Tibial artery (tissue), 4 donors: ENCODE results near the gene C6orf89.

Source experiments
- DNase-seq, 2 donors: peaks; one replicate each; pipeline ENCODE4 v3.0.0-alpha.2; 2019
- H3K27ac ChIP-seq, 2 donors: fragments of 200-600 bp; sonication (generic) in 1 of 2; 1 replicate in 1 of 2; 2 replicates in 1 of 2; pipeline ENCODE4 v1.5.1; 2018 to 2019; ENCODE audit warnings: mild to moderate bottlenecking in 1 of 2
- H3K27me3 ChIP-seq, 2 donors: fragments of 200-600 bp; sonication (generic) in 1 of 2; one replicate each; pipeline versions ENCODE4 v1.5.1 to v1.6.0; 2016 to 2019
- H3K36me3 ChIP-seq, 3 donors: fragments of 200-600 bp; sonication (generic) in 2 of 3; one replicate each; pipeline ENCODE4 v1.5.1; 2016 to 2019; ENCODE audit warnings: mild to moderate bottlenecking in 2 of 3
- H3K4me1 ChIP-seq, 4 donors: fragments of 200-600 bp; sonication (generic) in 2 of 4; 1 replicate in 3 of 4; 2 replicates in 1 of 4; pipeline ENCODE4 v1.5.1; 2016 to 2019
- H3K4me3 ChIP-seq, 2 donors: fragments of 200-600 bp; sonication (generic) in 1 of 2; 1 replicate in 1 of 2; 2 replicates in 1 of 2; pipeline ENCODE4 v1.5.1; 2018 to 2019; ENCODE audit warnings: mild to moderate bottlenecking in 2 of 2
- H3K9me3 ChIP-seq, 3 donors: fragments of 200-600 bp; sonication (generic) in 1 of 3; one replicate each; pipeline ENCODE4 v1.5.1; 2016 to 2019
- CTCF ChIP-seq, 2 experiments: fragments of 200-600 bp in 1 of 2; fragments of 450-650 bp in 1 of 2; IDR thresholded peaks; one replicate each; pipeline ENCODE4 v1.5.1; 2017 to 2019; ENCODE audit warnings: antibody characterized with exemption in 2 of 2, mild to moderate bottlenecking in 1 of 2, moderate library complexity in 1 of 2
- intact Hi-C: fragments of 100-400 bp; cut with DNase I; formaldehyde crosslinking; loops from one replicate; pipeline ENCODE4 v1.15.0; 2023; ENCODE audit warnings: low total_unique reads

C6orf89 gene

GRCh38 chr6:36926708-36927513 is 41.2 kb downstream of the C6orf89 start:
- peaks cover 0 to 20% (median 15%) of the 10 kb centered on the region in 4 donors for H3K4me1 ChIP-seq
- peak overlapping the region in 1 of 2 donors; percentile 23 for H3K27ac ChIP-seq
- no peaks in the 10 kb centered on the region for H3K27me3 ChIP-seq
- no peak overlapping the region for H3K4me3 ChIP-seq
- DNase-seq: no peak
- intact Hi-C loops: no loop called here
- H3K9me3 ChIP-seq: no peaks in the 10 kb centered on the region
- no peak for TF ChIP-seq CTCF (IDR thresholded peaks at IDR 0.05)
- H3K36me3 ChIP-seq: peaks cover 10 to 38% (median 28%) of the 10 kb centered on the region in 3 donors

GRCh38 chr6:36927691-36928546 is 42.2 kb downstream of the C6orf89 start:
- Histone ChIP-seq H3K27me3 (no peaks in the 10 kb centered on the region), H3K4me1 (peaks cover 0 to 20% (median 16%) of the 10 kb centered on the region in 4 donors), H3K27ac (peak overlapping the region; percentile 13 to 23), H3K36me3 (peaks cover 10 to 31% (median 28%) of the 10 kb centered on the region in 3 donors), H3K9me3 (no peaks in the 10 kb centered on the region), H3K4me3 (no peak overlapping the region)
- no peak for TF ChIP-seq CTCF (IDR thresholded peaks at IDR 0.05)
- intact Hi-C loops: no loop called here
- DNase-seq: peak in 1 of 2 donors; percentile 69

- no peak for TF ChIP-seq CTCF (IDR thresholded peaks at IDR 0.05)
- no peak for DNase-seq
- Histone ChIP-seq H3K4me1 (peaks cover 0 to 25% (median 16%) of the 10 kb centered on the region in 4 donors), H3K9me3 (no peaks in the 10 kb centered on the region), H3K4me3 (no peak overlapping the region), H3K36me3 (peaks cover 7 to 25% (median 24%) of the 10 kb centered on the region in 3 donors), H3K27me3 (no peaks in the 10 kb centered on the region), H3K27ac (peak overlapping the region in 1 of 2 donors; percentile 23)
- intact Hi-C loops: no loop called here
Observed at GRCh38 chr6:36928547-36928918, 42.8 kb downstream of the C6orf89 start.

GRCh38 chr6:36929152-36929551 is 43.4 kb downstream of the C6orf89 start:
- Histone ChIP-seq H3K27ac (no peak overlapping the region), H3K36me3 (peaks cover 5 to 19% (median 17%) of the 10 kb centered on the region in 3 donors), H3K27me3 (no peaks in the 10 kb centered on the region), H3K9me3 (no peaks in the 10 kb centered on the region), H3K4me3 (no peak overlapping the region), H3K4me1 (peaks cover 0 to 28% (median 16%) of the 10 kb centered on the region in 4 donors)
- no peak for DNase-seq
- intact Hi-C loops: no loop called here
- TF ChIP-seq CTCF (IDR thresholded peaks at IDR 0.05): no peak

GRCh38 chr6:36929607-36930006 is 43.9 kb downstream of the C6orf89 start:
- peaks cover 2 to 15% (median 13%) of the 10 kb centered on the region in 3 donors for H3K36me3 ChIP-seq
- no peak overlapping the region for H3K4me3 ChIP-seq
- H3K27ac ChIP-seq: no peak overlapping the region
- H3K9me3 ChIP-seq: no peaks in the 10 kb centered on the region
- H3K27me3 ChIP-seq: no peaks in the 10 kb centered on the region
- intact Hi-C loops: loop anchor here (5.0 kb wide), 1 partner anchor 463 kb away; no protein-coding TSS in a partner anchor
- no peak for DNase-seq
- no peak for TF ChIP-seq CTCF (IDR thresholded peaks at IDR 0.05)
- peaks cover 0 to 28% (median 16%) of the 10 kb centered on the region in 4 donors for H3K4me1 ChIP-seq
